CD4-positive, alpha-beta T cell treated with Interleukin-15 for 1 hour (primary cell): ENCODE data around the gene MACROD2.

Experiments used
- DNase-seq: peaks from one replicate; pipeline ENCODE4 v3.0.0-alpha.2; 2020

MACROD2 gene

GRCh38 chr20:14288341-14289330, 293.3 kb downstream of the MACROD2 start:
- no peak for DNase-seq

DNA sequence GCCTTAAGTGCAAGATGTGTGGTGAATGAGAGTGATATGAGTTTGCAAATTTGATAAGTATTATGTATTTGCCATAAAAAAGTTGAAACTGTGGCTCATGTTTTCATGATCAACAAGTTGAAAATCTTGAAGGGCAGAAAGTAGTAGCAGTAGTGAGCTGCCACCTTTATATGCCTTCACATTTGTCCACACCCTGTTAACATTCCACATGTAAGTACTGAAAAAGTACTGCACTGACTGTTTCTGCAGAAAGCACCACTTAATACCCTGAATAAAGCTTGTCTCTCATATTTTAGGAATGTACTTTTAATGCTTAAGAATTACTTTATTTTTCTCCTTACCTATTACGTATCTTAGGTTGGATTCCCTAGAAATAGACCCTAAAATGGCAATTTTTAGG, 296.2 kb downstream of the MACROD2 start:
- DNase-seq: no peak

GRCh38 chr20:14295238-14295637, 299.9 kb downstream of the MACROD2 start:
- no peak for DNase-seq

- no peak for DNase-seq
Measured at GRCh38 chr20:14295770-14296309, 300.5 kb downstream of the MACROD2 start.

DNA sequence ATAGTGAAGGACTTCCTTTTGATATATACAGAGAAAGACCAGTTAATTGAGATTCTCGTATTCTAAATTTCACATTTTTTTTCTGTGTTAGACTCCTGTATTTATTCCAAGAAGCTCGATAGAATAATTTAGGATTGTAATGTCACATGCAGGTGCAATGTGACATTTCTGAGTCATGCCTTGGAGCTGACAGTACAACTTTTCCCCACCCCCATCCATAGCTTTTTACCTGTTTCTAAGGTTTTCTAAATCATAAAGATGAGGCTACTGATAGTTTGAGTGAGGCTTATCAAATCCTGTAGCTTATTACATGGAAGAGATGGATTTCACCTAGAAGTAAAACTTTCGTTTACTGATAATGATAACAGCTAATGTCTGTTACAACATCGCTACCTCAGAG, 304.5 kb downstream of the MACROD2 start:
- DNase-seq: no peak

DNA sequence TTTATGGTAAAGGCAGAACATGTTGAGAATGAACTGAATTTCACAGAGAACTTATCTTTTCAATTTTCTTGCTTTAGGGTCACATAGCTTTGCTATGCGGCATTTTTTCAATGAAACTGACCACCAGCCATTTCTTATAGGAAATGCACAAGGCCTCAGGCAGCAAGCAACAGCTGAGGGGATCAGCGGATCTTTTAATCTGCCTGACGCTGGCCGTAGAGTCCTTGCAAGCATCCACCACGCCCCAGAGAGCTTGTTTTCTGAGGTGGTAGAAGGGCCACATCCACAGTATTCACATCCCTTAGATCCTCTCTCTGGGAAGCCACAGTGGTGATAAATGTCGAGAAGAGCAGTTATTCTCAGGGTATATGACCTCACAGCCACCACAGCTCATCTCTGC, 307.8 kb downstream of the MACROD2 start:
- DNase-seq: no peak

- no peak for DNase-seq
Measured at GRCh38 chr20:14303651-14304050, 308.3 kb downstream of the MACROD2 start.

DNA sequence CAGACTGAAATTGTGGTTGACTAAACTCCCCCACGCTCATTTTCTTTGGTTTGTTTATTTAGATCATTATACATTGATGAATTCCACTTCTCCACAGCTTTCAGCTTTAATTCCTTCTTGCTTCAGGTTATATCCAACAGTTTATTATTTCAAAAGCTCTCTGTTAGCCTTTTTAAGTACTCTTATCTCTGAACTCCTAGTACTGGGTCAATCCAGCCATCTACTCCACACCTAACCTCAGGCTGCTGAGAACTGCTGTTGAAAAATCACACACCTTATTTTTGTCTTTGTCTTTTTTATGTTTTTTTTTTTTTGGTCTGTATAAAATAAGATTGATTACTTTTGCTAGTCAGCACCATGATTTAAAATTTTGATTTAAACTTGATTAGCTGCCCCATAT, 309.2 kb downstream of the MACROD2 start:
- DNase-seq: no peak

- DNase-seq: no peak
Measured at GRCh38 chr20:14307956-14308355, 312.6 kb downstream of the MACROD2 start.

GRCh38 chr20:14310977-14311627, 315.8 kb downstream of the MACROD2 start:
- no peak for DNase-seq

DNA sequence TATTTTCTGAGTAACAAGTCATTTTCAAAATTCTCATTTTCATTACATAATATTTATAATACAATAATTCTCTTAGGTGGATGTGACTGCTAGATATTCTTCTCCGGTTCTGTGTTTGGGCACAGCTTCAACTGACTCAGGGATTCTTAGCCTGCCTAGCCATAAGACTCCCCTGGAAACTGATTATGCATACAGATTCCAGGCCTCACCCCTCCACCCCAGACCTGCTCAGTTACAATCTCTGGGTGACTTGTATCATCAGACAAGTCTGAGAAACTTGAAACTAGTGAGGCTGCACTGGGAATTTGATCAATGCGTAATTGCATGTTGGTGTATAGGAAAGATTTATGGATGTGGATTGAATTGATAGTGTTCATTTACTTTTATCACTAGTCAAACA, 316.7 kb downstream of the MACROD2 start:
- no peak for DNase-seq

DNA sequence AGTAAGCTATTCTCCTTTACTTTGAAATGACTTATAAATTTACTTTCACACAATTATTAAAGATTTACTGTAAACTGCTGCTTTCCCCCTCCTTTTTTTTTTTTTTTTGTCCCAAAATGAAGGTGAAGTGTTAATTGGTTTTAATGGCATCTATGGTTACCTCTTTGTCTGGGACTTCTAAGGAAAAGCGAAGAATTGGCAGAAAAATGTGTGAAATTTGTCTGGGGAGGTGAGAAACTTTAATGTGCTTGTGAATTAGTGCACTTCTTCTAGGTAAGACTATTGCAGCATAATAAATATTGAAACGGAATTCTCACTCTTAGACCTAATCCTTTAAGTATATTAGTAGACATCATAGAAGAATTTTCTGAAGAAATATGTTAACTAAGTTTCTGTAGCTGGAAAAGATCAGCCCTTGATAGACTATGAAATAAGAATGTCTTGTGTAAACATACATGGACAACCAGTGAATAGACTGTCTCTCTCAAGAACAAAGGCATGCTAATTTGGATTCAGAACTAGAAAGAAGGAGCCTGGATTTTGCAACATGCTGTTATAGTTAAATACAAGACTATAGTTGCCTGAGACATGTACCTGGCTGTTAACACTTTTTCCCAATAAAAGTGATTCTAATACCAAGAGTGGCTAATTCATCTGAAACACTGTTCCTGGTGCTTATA, 318.2 kb downstream of the MACROD2 start:
- no peak for DNase-seq

DNA sequence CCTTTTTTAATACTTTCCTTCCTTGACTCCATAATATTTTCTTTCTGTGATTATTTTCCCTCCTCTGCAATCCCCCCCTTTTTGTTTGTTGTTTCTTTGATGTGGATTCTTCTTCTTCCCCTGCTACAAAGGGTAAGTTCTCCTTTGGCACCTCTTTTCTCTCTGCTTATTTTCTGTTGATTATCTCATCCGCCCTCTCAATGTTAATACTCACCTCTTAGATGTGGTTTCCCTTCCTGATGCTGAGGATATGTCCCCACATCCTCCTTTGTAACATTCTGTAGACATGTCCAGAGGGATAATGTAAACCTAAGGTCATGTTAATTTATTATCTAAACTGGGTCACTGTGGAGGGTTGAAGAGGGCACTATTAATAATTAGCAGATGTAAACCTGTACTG, 324.4 kb downstream of the MACROD2 start:
- no peak for DNase-seq

DNA sequence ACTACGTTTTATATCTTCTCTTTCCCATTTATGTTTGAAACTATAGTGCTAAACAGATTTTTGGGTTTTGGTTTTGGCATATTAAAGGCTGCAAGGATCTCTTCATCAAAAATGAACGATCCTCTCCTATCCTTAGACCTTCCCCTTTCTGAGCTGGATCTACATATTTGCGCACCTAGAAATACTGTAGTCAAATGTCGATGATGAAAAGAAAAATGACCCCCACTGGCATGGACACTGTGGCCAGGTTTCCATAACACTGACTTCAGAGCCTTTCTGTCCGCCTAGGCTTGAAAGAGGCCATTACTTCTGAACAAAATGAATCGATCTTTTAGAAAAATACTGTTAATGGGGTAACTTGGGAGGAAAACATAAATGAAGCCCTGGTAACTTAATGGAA, 336.3 kb downstream of the MACROD2 start:
- no peak for DNase-seq

GRCh38 chr20:14332866-14333265, 337.6 kb downstream of the MACROD2 start:
- DNase-seq: no peak

GRCh38 chr20:14333721-14334120, 338.4 kb downstream of the MACROD2 start:
- DNase-seq: no peak

DNA sequence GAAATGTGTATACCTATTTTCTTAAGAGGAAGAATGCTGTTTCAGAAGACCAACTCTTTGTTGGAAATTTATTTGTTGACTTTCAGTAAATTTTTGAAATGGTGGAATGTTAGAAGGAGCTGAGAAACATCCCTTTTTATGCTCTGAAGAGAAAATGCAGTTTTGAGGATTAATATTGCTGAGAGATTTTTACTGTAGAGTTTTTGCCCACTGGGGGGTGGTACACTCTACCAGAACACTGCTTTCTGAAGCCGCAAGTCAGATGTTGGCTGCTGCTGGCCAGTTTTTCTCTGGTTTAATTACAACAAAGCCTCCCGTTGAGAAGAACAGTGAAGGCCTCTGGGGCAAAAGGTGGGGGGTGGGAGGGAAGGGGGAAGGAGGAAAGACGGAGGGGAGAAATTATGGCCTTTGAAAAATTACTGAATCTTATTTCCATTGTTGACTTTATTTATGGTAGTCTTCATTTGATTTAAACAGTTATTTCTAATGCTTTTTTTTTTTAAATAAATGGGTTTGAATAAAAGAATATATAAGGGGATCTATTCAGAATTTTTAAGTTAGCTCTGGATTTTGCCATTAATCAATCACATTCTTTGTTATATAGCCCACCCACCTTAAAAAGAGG, 339.1 kb downstream of the MACROD2 start:
- DNase-seq: no peak

GRCh38 chr20:14335052-14335451, 339.7 kb downstream of the MACROD2 start:
- DNase-seq: no peak

DNA sequence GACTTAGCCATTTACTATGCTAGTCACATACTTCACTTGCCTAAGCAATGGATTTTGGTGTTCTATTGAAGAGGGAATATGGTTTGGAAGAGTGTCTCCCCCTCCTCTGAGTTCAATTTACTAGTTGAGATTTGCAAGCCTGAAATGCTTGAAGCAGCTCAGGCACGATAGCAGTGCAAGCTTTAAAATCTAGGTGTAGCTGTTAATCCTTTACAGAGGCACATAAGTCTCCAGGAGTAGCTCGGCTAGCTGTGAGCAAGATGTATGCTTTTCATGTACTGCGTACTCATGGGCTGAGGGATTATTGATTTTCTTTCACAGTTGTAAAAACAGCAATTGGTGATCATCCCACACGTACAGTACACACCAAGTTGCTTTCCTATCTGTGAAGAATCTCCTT, 341.4 kb downstream of the MACROD2 start:
- DNase-seq: no peak

DNA sequence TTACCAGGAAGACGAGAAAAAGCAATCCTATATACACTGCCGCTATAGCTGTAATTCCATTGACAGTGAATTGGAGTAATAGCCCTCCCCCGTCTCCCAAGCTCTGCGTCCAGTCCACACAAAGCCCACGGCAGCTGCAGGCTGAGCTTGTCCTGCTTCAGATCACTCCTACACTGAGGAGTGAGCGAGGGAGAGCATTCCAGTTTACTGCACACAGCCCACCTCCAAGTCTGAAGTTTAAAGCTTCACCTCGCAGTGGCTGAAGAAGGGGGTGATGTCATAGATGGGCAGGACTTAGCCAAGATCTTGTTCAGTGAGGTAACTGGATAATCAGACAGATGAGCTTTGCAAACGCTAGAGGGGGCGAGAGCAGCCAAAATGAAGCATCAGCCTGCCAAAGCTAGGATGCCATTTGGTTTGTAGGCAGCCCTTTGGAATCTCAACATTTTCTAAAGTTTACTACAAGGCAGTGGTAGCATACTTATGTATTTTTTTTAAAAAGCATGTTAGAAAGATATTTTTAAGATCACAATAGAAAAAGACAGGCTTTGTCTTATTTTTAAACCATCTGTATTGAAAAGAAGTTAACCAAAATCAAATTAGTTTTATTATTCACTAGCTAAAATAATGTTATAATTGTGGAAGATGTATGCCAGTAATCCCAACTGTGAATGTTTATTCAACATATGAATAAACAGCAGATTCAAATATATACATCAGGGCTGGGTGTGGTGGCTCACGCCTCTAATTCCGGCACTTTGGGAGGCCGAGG, 342.3 kb downstream of the MACROD2 start, which contains the start of gene FLRT3:
TSS of gene FLRT3 (minus strand) at position 213 of the 772 bp plus-strand sequence. CDS start 10,106 bp downstream, outside the sequence.
- DNase-seq: no peak

- no peak for DNase-seq
Measured at GRCh38 chr20:14341801-14342200, 346.5 kb downstream of the MACROD2 start.

- DNase-seq: no peak
Measured at GRCh38 chr20:14342918-14343317, 347.6 kb downstream of the MACROD2 start.
